Forelimb muscle (tissue), 1 donor: ENCODE data around the gene DHX8. TPM values are rescaled to one million over a fixed set of nuclear protein-coding genes. Genes with fewer than 3 reads are reported as not detected.

ENCODE experiments used
- DNase-seq: peaks from one replicate; pipeline ENCODE4 v3.0.0-alpha.2; 2013; ENCODE audit warnings: low read depth
- polyA plus RNA-seq: library from polyadenylated mRNA; unstranded; fragments of 120-200 nt; gene quantifications from one replicate; pipeline ENCODE4 v1.2.1, GENCODE V29; 2013; ENCODE audit not compliant: insufficient read length

The DHX8 gene
- polyA plus RNA-seq, 1 donor, result 23.8 TPM

GRCh38 chr17:43524945-43525575 lies 41.3 kb downstream of the DHX8 start:
- no peak for DNase-seq

- DNase-seq, result no peak
These were observed 43.3 kb downstream of the DHX8 start for GRCh38 chr17:43526886-43527648.

GRCh38 chr17:43528319-43528987 lies 44.7 kb downstream of the DHX8 start:
- DNase-seq, result no peak

GRCh38 chr17:43528988-43529814 lies 45.4 kb downstream of the DHX8 start:
- DNase-seq, result no peak

- DNase-seq, result no peak
These were observed 46.1 kb downstream of the DHX8 start for GRCh38 chr17:43529947-43530287.

GRCh38 chr17:43530288-43531081 lies 46.7 kb downstream of the DHX8 start:
- DNase-seq, result peak; percentile 55

GRCh38 chr17:43531082-43531378 lies 47.3 kb downstream of the DHX8 start:
- no peak for DNase-seq

- no peak for DNase-seq
These were observed 48.2 kb downstream of the DHX8 start for GRCh38 chr17:43531955-43532354.

GRCh38 chr17:43532581-43532980 lies 48.8 kb downstream of the DHX8 start:
- no peak for DNase-seq

GRCh38 chr17:43533699-43534098 lies 49.9 kb downstream of the DHX8 start:
- no peak for DNase-seq

GRCh38 chr17:43534909-43535308 lies 51.1 kb downstream of the DHX8 start:
- no peak for DNase-seq

- DNase-seq, result no peak
These were observed 52.6 kb downstream of the DHX8 start for GRCh38 chr17:43536236-43536992.

GRCh38 chr17:43540821-43541674 lies 57.3 kb downstream of the DHX8 start:
- DNase-seq, result no peak

GRCh38 chr17:43542859-43543258 lies 59.1 kb downstream of the DHX8 start:
- no peak for DNase-seq

GRCh38 chr17:43543300-43543699 lies 59.5 kb downstream of the DHX8 start:
- DNase-seq, result no peak

GRCh38 chr17:43543771-43544575 lies 60.2 kb downstream of the DHX8 start:
- no peak for DNase-seq

GRCh38 chr17:43545383-43545632 lies 61.5 kb downstream of the DHX8 start:
- DNase-seq, result no peak

- DNase-seq, result peak; percentile 49
These were observed 62.8 kb downstream of the DHX8 start, which contains the start of gene ETV4 for GRCh38 chr17:43546319-43547188. Gene ETV4 (minus strand): TSS chr17:43546340. CDS start chr17:43545617, 723 bp downstream.
